DND-41 (cell line): Measurements from ENCODE around the gene PRKACA.

ENCODE experiments used
- CTCF ChIP-seq: IDR thresholded peaks from 2 replicates; pipeline ENCODE4 v1.5.1; 2012; ENCODE audit warnings: borderline replicate concordance, low read length, moderate library complexity, mild to moderate bottlenecking; ENCODE audit not compliant: poor library complexity, severe bottlenecking; ENCODE audit errors: extremely low read depth
- EZH2 ChIP-seq: IDR thresholded peaks from 3 replicates; pipeline ENCODE4 v1.6.1; 2012; ENCODE audit warnings: borderline replicate concordance, low read depth, mild to moderate bottlenecking, moderate library complexity, low read length, inconsistent platforms; ENCODE audit not compliant: severe bottlenecking

DNA sequence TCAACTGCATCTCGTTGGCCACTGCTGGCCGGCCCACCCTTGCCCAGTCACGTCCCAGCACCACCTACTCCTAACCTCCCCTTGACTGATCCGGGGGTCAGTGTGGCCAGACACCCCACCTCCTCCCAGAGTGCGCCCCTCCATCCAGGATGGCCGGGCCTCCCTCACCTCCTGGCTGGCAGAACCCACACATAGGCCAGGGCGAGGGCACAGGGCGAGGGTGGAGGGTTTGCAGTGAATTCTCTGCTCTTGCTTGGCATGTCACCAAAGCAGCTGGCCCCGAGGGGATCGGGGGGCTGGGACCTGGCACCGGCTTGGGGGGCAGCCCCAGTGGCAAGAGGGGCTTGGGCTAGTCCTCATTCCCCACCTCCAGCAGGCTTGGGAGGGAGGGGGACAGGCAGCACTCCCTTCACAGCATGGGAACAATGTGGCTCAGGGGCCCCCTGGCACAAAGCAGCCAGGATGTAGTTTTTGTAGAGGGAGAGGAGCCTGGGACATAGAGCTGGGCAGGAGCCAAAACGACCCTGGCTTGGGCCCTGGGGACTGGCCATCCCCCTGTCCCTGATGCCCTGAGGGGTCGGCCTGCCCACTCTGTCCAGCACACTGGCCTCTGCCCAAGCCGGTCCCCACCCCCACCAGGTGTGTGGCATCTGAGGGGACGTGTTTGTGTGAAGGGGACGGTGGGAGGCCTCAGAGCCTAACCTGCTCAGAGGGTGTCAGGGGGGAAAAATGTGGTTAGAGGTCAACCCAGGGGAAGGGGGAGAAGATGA is 47.3 kb upstream of the PRKACA start:
- TF ChIP-seq EZH2 (no peak), CTCF (no peak)
